H1 (cell line): ENCODE measurements around the gene CERS1. TPM values are rescaled to one million over a fixed set of nuclear protein-coding genes. Genes with fewer than 3 reads are reported as not detected.

Experiments used
- SIN3A ChIP-seq, 2 experiments: IDR thresholded peaks in 1 of 2; conservative IDR thresholded peaks in 1 of 2; 2 replicates each; pipeline ENCODE4 v1.6.1; 2011 to 2012; ENCODE audit warnings: low read length in 2 of 2, improper control_type of control experiment in 1 of 2, low read depth in 1 of 2, mild to moderate bottlenecking in 1 of 2
- polyA plus RNA-seq, 7 experiments: library from polyadenylated mRNA; depleted of rRNA in 3 of 7; stranded (reverse) in 5 of 7; unstranded in 2 of 7; fragments of >200 nt in 5 of 7; fragments of 200-250 nt in 2 of 7; gene quantifications; 1 replicate in 5 of 7; 2 replicates in 1 of 7; 4 replicates in 1 of 7; pipeline versions ENCODE4 v1.2.1 to v1.2.3, GENCODE V29; 2011 to 2013; ENCODE audit warnings: missing spikeins in 2 of 7, mixed read lengths in 2 of 7
- total RNA-seq: library from RNA; stranded (reverse); fragmentation: NEBNext Ultra II Directional; extraction: Animal tissue kit (Norgen Biotek cat#: 25700); gene quantifications from 2 replicates; pipeline ENCODE4 v1.2.1, GENCODE V29; 2021

CERS1 gene
- total and polyA plus RNA-seq, 2 of the 8 experiments (the other 6 are each of a cell fraction or from before 2014, with no cell fraction given): 18.6 to 51.0 TPM

DNA sequence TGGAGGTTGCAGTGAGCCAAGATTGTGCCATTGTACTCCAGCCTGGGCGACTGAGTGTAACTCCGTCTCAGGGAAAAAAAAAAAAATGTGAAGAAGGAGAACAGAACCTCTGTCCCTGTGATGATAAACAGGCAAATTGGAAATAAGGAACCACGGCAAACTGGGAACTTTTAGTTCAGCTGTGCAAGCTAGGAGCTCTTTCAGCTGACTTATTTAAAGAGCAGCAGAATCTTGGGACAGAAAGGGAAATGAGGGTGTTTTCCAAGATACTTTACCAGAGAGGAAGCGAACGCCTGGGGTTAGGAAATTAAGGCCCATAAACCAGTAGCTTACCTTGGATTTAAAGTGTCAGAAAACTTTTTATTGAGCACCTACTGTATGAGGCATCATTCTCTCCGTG is 67.2 kb downstream of the CERS1 start (continued):
- no peak for TF ChIP-seq SIN3A (conservative IDR thresholded peaks at IDR 0.05 in 1 of 2, IDR thresholded peaks at IDR 0.05 in 1 of 2; ENCODE audit: low read depth in 1 of 2, low read length in 2 of 2)

Other genes with a start within 250 kb of the CERS1 start
- gene CRTC1, start 212.5 kb downstream of the CERS1 start, total RNA-seq: 8.5 TPM in 2 replicates
- gene CRTC1, start 212.5 kb downstream of the CERS1 start, polyA plus RNA-seq (2011; rRNA removed): 2.9 and 6.5 TPM in 2 replicates
- 0.17 and 0.25 TPM in 2 replicates for gene COMP, start 104.9 kb downstream of the CERS1 start, total RNA-seq
- 0.17 and 0.35 TPM in 2 replicates for gene COMP, start 104.9 kb downstream of the CERS1 start, polyA plus RNA-seq (2011; rRNA removed)
- gene UPF1, start 64.2 kb downstream of the CERS1 start, total RNA-seq: 62.0 and 64.6 TPM in 2 replicates
- gene UPF1, start 64.2 kb downstream of the CERS1 start, polyA plus RNA-seq (2011; rRNA removed): 46.4 and 77.0 TPM in 2 replicates
- gene COPE, start 23.2 kb upstream of the CERS1 start, total RNA-seq: 178 and 190 TPM in 2 replicates
- gene COPE, start 23.2 kb upstream of the CERS1 start, polyA plus RNA-seq (2011; rRNA removed): 356 and 420 TPM in 2 replicates
- gene DDX49, start 23.6 kb upstream of the CERS1 start, total RNA-seq: 41.3 and 52.3 TPM in 2 replicates
- gene DDX49, start 23.6 kb upstream of the CERS1 start, polyA plus RNA-seq (2011; rRNA removed): 46.5 and 61.0 TPM in 2 replicates
- gene HOMER3, start 45.1 kb upstream of the CERS1 start, total RNA-seq: 28.3 and 33.2 TPM in 2 replicates
- 41.6 and 53.5 TPM in 2 replicates for gene HOMER3, start 45.1 kb upstream of the CERS1 start, polyA plus RNA-seq (2011; rRNA removed)
- 106 and 114 TPM in 2 replicates for gene SUGP2, start 137.4 kb upstream of the CERS1 start, total RNA-seq
- 57.7 and 76.6 TPM in 2 replicates for gene SUGP2, start 137.4 kb upstream of the CERS1 start, polyA plus RNA-seq (2011; rRNA removed)
- gene ARMC6, start 137.4 kb upstream of the CERS1 start, total RNA-seq: 68.3 and 73.7 TPM in 2 replicates
- 67.1 and 87.0 TPM in 2 replicates for gene ARMC6, start 137.4 kb upstream of the CERS1 start, polyA plus RNA-seq (2011; rRNA removed)
- 4.1 and 6.2 TPM in 2 replicates for gene SLC25A42, start 167.8 kb upstream of the CERS1 start, total RNA-seq
- 5.9 and 10.5 TPM in 2 replicates for gene SLC25A42, start 167.8 kb upstream of the CERS1 start, polyA plus RNA-seq (2011; rRNA removed)
- 41.9 and 47.8 TPM in 2 replicates for gene TMEM161A, start 242.3 kb upstream of the CERS1 start, total RNA-seq
- 103 and 153 TPM in 2 replicates for gene TMEM161A, start 242.3 kb upstream of the CERS1 start, polyA plus RNA-seq (2011; rRNA removed)